ENCODE measurements around the gene PGC.

Gene PGC

GRCh38 chr6:41743406-41744235 lies 3.6 kb downstream of the PGC start:
- DNase-seq, result no peak

GRCh38 chr6:41741625-41742490 lies 5.3 kb downstream of the PGC start:
- no peak for DNase-seq

- DNase-seq, result no peak
Observed at GRCh38 chr6:41740366-41741162, 6.6 kb downstream of the PGC start.

- no peak for DNase-seq
Observed at GRCh38 chr6:41739041-41739440, 8.2 kb downstream of the PGC start.

- no peak for DNase-seq
Observed at GRCh38 chr6:41737591-41738130, 9.5 kb downstream of the PGC start.

- DNase-seq, result no peak
Observed at GRCh38 chr6:41736800-41737555, 10.2 kb downstream of the PGC start.

GRCh38 chr6:41736186-41736733 lies 10.9 kb downstream of the PGC start:
- no peak for DNase-seq

- peak; percentile 96 for DNase-seq
Observed at GRCh38 chr6:41735427-41736185, 11.6 kb downstream of the PGC start, which contains the start of gene TFEB. Gene TFEB (minus strand): TSS chr6:41735608. CDS start chr6:41691213, 44,395 bp downstream.

GRCh38 chr6:41734666-41735426 lies 12.4 kb downstream of the PGC start:
- peak; percentile 63 for DNase-seq

GRCh38 chr6:41733707-41734665 lies 13.2 kb downstream of the PGC start:
- DNase-seq, result peak; percentile 55

GRCh38 chr6:41733360-41733706 lies 13.9 kb downstream of the PGC start:
- DNase-seq, result no peak

GRCh38 chr6:41732591-41733359 lies 14.4 kb downstream of the PGC start:
- DNase-seq, result peak; percentile 30

GRCh38 chr6:41732149-41732548 lies 15.0 kb downstream of the PGC start:
- DNase-seq, result no peak

GRCh38 chr6:41731561-41732086 lies 15.6 kb downstream of the PGC start:
- DNase-seq, result no peak

GRCh38 chr6:41730531-41731436 lies 16.4 kb downstream of the PGC start:
- DNase-seq, result no peak

- no peak for DNase-seq
Observed at GRCh38 chr6:41729624-41730023, 17.6 kb downstream of the PGC start.

- DNase-seq, result no peak
Observed at GRCh38 chr6:41728954-41729353, 18.2 kb downstream of the PGC start.
